ENCODE data around the gene RCOR3.
"Not testable (repeated sequence)": the region's sequence is repeated elsewhere in the genome, so short reads cannot be mapped to it uniquely, and the experiment has no call there.

RCOR3 gene

DNA sequence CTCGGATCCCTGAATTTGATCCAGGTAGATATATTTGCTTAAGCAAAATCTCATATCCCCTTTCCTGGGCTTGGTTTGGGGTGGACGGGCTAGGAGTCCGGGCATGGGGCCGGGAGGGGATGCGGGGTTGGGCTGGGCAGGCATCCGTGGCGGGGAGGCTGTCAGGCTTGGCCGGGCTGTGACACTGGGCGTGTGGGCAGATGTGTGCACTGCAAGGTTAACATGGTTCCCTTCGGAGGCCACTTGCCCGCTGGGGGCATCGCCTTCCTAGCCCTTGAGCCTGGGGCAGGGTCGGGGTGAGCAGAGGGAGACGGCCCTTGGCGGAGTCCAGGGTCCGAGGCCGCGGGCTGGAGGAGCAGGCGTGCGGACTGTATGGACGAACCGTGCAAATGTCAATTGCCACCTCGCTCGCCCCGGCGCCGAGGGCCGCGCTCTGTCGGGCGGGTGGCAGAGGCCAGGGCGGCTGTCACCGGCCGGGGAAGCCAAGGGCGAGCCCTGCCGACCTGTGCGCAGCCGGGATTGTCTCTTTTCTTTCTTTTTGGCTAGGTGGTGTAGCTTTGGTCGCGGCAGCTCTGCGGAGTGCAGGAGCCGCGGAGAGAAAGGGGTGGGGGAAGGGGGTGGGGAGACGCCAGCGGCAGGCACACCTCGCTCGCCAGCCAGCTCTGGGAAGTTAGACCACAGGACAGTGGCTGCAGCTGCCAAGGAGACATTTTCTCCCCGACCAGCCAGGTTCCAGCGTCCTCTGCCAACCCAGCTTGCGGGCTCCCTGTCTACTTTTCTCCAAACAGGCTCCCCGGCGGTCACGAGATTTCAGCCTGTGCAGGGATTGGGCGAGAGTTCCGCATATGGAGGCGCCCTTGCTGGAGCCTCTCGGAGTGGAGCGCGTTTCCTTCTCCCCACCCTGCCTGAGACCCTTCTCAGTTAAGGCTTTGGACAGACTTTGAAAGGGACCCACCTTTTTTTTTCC is 1.3 kb downstream of the RCOR3 start:
- peak; percentile 82 for DNase-seq (ENCODE audit: low spot score)

GRCh38 chr1:211261229-211261628 is 2.1 kb downstream of the RCOR3 start:
- no peak for DNase-seq (ENCODE audit: low spot score)

DNA sequence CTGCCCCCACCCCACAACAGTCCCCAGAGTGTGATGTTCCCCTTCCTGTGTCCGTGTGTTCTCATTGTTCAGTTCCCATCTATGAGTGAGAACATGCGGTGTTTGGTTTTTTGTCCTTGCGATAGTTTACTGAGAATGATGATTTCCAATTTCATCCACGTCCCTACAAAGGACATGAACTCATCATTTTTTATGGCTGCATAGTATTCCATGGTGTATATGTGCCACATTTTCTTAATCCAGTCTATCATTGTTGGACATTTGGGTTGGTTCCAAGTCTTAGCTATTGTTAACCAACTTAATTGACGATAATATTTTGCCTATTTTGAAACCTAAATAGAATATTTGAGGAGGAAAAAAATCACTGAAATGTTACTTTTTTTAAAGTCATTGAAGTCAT is 3.9 kb downstream of the RCOR3 start:
- DNase-seq (ENCODE audit: low spot score) = not testable (repeated sequence)

DNA sequence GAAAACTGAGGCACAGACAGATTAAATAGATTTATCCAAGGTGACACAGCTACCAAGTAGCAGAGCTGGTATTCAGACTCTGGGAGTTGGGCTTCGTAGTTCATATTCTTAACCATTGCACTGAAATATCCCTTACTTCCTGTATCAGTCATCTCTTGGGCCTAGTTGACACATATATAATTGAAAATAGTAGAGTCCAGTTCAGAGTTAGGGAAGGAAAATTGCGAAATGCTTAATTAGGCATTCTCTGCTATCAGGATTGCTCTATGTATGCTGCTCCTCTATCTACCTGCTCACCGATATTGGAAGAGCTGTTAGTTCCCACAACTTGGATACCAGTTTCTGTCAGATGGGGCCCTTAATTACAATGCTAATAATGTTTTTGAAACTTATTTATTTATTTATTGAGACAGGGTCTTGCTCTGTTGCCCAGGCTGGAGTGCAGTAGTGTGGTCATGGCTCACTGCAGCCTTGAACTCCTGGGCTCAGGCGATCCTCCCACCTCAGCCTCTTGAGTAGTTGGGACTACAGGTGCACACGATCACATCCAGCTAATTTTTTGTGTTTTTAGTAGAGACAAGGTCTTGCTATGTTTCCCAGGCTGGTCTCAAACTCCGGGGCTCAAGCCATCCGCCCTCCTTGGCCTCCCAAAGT is 8.2 kb downstream of the RCOR3 start:
- DNase-seq (ENCODE audit: low spot score) = no peak

GRCh38 chr1:211279340-211279739 is 20.2 kb downstream of the RCOR3 start:
- no peak for DNase-seq (ENCODE audit: low spot score)

DNA sequence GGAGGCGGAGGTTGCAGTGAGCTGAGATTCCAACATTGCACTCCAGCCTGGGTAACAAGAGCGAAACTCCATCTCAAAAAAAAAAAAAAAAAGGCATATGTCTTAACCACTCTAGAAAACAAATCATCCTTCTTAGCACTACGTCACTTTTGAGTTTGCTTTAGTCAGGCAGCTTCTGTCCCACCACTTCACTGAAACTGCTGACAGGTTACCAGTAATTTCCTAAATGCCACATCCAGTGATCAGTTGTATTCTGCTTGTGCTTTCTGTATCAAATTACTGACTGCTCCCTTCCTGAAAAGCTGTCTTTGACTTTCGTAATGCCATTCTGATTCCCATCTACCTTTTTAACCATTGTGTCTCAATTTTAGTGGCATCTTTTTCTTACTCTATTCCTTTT is 21.7 kb downstream of the RCOR3 start:
- DNase-seq (ENCODE audit: low spot score) = no peak

DNA sequence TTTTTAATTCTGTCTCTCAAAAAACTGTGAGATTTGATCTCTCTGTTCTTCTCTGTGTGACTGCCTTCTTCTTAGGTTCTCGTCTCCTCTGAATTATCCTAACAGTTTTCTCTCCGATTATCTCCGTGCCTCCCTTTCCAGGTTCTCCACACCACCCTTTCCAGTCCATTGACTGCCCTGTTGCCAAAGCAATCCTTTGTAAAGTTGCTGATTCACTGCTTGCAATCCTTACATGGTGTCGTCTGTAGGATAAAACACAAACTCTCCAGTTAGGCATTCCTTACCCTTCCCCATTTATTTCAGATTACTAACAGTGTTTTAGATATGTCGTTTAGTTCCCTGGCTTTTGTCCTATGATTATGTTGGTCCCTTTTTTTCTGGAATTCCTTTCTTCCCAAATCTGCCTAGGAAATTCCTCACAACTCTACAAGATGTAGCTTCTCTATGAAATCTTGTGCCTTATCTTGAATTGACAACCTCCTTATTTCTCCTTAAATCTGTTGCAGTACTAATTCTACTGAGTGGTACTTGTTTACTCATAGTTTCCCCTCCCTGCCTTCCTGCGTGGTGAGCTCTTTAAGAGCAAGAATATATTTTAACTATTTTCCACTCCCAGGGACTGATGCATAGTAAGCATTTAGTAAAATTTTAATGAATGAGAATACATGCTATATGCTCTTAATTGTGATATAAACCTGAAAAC is 22.3 kb downstream of the RCOR3 start:
- DNase-seq (ENCODE audit: low spot score) = no peak

- DNase-seq (ENCODE audit: low spot score) = no peak
These were observed 22.8 kb downstream of the RCOR3 start for GRCh38 chr1:211282023-211282373.

- DNase-seq (ENCODE audit: low spot score) = no peak
These were observed 26.0 kb downstream of the RCOR3 start for GRCh38 chr1:211285196-211285595.

GRCh38 chr1:211287218-211287617 is 28.1 kb downstream of the RCOR3 start:
- no peak for DNase-seq (ENCODE audit: low spot score)

DNA sequence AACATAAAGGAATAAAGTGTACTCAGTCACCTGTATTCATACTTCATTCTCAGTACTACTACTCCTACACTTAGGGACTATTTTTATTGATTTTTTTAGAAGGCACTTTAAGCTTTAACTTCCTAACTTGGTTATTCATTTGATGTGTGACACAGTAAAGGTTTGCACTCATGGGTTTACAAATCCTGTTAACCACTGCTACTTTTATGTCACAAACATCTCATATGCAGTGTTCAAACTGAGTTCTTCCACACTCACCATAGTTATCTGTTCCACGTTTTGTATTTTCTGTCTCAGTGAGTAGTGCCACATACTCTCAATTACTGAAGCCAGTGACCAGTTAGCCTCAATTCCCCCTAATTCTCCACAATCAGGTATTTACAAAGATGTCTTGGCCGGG is 33.2 kb downstream of the RCOR3 start:
- no peak for DNase-seq (ENCODE audit: low spot score)

GRCh38 chr1:211296396-211296795 is 37.2 kb downstream of the RCOR3 start:
- DNase-seq (ENCODE audit: low spot score) = no peak

DNA sequence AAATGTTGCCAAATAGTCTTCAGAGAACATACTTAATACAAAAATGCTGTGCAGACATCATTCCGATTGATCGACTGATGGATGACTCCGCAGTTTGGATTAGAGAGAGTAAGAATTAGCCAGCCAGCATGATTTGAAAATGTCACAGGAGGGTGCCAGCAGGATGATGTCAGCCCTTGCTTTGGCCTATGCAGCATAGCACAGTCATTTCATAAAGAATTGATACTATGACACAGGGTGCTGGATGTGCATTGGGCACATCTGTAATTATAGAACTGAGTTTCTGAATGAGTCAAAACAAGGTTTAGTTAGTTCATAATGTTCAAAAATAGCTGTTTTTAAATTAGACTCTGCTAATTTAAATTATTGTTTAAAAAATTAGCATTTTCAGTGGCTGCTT is 45.9 kb downstream of the RCOR3 start:
- peak; percentile 43 for DNase-seq (ENCODE audit: low spot score)

GRCh38 chr1:211309617-211310016 is 50.5 kb downstream of the RCOR3 start:
- no peak for DNase-seq (ENCODE audit: low spot score)

DNA sequence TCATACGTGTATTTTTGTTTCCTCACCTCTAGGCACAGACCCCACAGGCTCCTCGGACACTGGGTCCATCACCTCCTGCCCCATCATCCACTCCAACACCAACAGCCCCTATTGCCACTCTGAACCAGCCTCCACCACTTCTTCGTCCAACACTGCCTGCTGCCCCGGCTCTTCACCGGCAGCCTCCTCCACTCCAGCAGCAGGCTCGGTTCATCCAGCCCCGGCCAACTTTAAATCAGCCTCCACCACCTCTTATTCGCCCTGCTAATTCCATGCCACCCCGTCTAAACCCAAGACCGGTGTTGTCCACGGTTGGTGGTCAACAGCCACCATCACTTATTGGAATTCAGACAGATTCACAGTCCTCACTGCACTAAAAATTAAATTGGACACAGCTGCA is 54.2 kb downstream of the RCOR3 start:
- no peak for DNase-seq (ENCODE audit: low spot score)

GRCh38 chr1:211318576-211319280 is 59.6 kb downstream of the RCOR3 start:
- DNase-seq (ENCODE audit: low spot score) = no peak

- DNase-seq (ENCODE audit: low spot score) = no peak
These were observed 60.7 kb downstream of the RCOR3 start for GRCh38 chr1:211319892-211320291.

DNA sequence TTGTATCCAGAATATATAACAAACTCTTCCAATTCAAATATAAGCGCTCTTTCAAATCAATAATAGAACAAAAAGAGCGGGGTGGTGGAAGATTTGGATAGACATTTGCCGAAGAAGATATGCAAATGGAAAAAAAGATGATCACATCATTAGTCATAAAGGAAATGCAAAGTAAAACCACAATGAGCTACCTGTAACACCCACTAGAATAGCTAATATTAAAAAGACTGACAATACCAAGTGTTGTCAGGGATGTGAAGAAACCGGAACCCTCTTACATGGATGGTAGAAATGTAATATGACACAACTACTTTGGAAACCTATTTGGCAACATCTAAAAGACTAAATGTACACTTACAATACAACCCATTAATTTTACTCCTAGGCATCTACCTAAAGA is 61.8 kb downstream of the RCOR3 start:
- DNase-seq (ENCODE audit: low spot score) = no peak

GRCh38 chr1:211321646-211322045 is 62.5 kb downstream of the RCOR3 start:
- DNase-seq (ENCODE audit: low spot score) = not testable (repeated sequence)

DNA sequence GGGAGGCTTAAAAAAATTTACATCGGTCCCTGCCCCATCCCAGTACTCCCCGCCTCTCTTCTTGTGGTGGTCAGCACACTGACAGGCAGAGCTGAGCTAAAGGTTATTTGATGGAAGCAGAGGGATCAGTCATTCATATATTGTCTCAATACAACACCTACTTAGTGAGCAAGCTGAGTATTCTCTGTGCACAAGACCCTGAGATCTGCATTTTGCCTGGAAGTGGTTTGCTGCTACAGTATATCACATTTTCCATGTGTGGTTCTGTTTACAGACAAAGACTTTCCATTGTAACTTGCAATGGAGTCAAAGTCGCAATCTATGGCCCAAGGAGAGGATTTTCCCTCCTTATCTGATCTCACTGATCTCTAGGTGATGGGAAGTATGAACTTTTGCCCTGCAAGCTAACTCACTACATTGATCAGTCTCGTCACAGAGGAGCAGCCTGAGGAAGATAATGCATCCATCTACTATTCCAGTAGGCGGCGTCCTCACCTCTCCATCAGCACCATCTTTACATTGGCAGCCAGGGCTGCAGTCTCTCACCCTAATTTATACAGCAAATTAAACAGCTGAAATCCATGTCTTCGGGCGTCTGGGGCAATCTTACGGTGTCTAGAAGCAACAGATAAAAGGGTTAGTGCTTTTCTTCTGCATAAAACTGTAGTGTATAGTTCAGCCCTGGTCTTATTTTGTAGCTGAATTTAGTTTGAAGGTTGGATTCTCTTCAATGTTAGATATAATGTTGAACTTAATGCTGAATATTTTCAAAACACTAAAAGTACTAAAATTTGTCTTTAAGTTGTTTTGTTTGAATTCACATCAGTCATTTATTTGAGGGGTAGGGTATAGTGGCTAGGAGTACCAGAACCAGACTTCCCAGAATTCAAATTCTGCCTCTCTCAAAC is 64.2 kb downstream of the RCOR3 start:
- peak; percentile 73 for DNase-seq (ENCODE audit: low spot score)
